HG03575 (cell line): ENCODE results near the gene SPPL2A.
"Not testable (repeated sequence)": the region's sequence is repeated elsewhere in the genome, so short reads cannot be mapped to it uniquely, and the experiment has no call there.

ENCODE experiments used
- ATAC-seq: cut with Tn5 transposase; IDR thresholded peaks from one replicate; pipeline ENCODE4 v1.9.1; 2021; ENCODE audit not compliant: unreplicated experiment, insufficient number of reproducible peaks, low FRiP score; ENCODE audit errors: extremely low read depth

Gene SPPL2A

GRCh38 chr15:50765195-50765967 is at the start of gene SPPL2A:
TSS of gene SPPL2A (minus strand) at chr15:50765706. CDS start at chr15:50765533, 173 bp downstream.
- no peak for ATAC-seq

GRCh38 chr15:50814634-50815033 is 49.1 kb upstream of the SPPL2A start:
- ATAC-seq = no peak

GRCh38 chr15:50813865-50814264 is 48.4 kb upstream of the SPPL2A start:
- ATAC-seq = no peak

- no peak for ATAC-seq
Observed at GRCh38 chr15:50813089-50813488, 47.6 kb upstream of the SPPL2A start.

GRCh38 chr15:50812181-50812506 is 46.6 kb upstream of the SPPL2A start:
- not testable (repeated sequence) for ATAC-seq

GRCh38 chr15:50811461-50812180 is 46.1 kb upstream of the SPPL2A start:
- ATAC-seq = not testable (repeated sequence)

- ATAC-seq = no peak
Observed at GRCh38 chr15:50810128-50810527, 44.6 kb upstream of the SPPL2A start.

- ATAC-seq = no peak
Observed at GRCh38 chr15:50808728-50809127, 43.2 kb upstream of the SPPL2A start.

GRCh38 chr15:50803479-50804180 is 38.1 kb upstream of the SPPL2A start:
- ATAC-seq = no peak

GRCh38 chr15:50800715-50801114 is 35.2 kb upstream of the SPPL2A start:
- ATAC-seq = no peak

- no peak for ATAC-seq
Observed at GRCh38 chr15:50798684-50799083, 33.2 kb upstream of the SPPL2A start.

GRCh38 chr15:50797926-50798325 is 32.4 kb upstream of the SPPL2A start:
- no peak for ATAC-seq

GRCh38 chr15:50791486-50791885 is 26.0 kb upstream of the SPPL2A start:
- no peak for ATAC-seq

- no peak for ATAC-seq
Observed at GRCh38 chr15:50790778-50791453, 25.4 kb upstream of the SPPL2A start.

- ATAC-seq = no peak
Observed at GRCh38 chr15:50786871-50787270, 21.4 kb upstream of the SPPL2A start.

- ATAC-seq = no peak
Observed at GRCh38 chr15:50786438-50786837, 20.9 kb upstream of the SPPL2A start.

GRCh38 chr15:50783895-50784294 is 18.4 kb upstream of the SPPL2A start:
- ATAC-seq = no peak

GRCh38 chr15:50783411-50783810 is 17.9 kb upstream of the SPPL2A start:
- no peak for ATAC-seq

- no peak for ATAC-seq
Observed at GRCh38 chr15:50778086-50778485, 12.6 kb upstream of the SPPL2A start.
